Upper lobe of right lung (tissue), 1 donor: Measurements from ENCODE around the gene PANX1. TPM values are rescaled to one million over a fixed set of nuclear protein-coding genes. Genes with fewer than 3 reads are reported as not detected.

Experiments
- ATAC-seq: fragments of 200-7000 bp; cut with Tn5 transposase; one replicate; pipeline ENCODE4 v1.9.1; 2020; ENCODE audit warnings: mild to moderate bottlenecking, moderate library complexity
- DNase-seq: peaks from one replicate; pipeline ENCODE4 v3.0.0-alpha.2; 2020
- H3K27ac ChIP-seq: fragments of 200-600 bp; one replicate; pipeline ENCODE4 v1.8.0; 2022
- H3K27me3 ChIP-seq: fragments of 200-600 bp; one replicate; pipeline ENCODE4 v1.8.0; 2022; ENCODE audit warnings: mild to moderate bottlenecking
- H3K36me3 ChIP-seq: fragments of 200-600 bp; one replicate; pipeline ENCODE4 v1.8.0; 2022
- H3K4me1 ChIP-seq: fragments of 200-600 bp; one replicate; pipeline ENCODE4 v1.8.0; 2022
- H3K4me3 ChIP-seq: fragments of 200-600 bp; one replicate; pipeline ENCODE4 v1.8.0; 2022; ENCODE audit warnings: mild to moderate bottlenecking
- H3K9me3 ChIP-seq: fragments of 200-600 bp; one replicate; pipeline ENCODE4 v1.8.0; 2022
- intact Hi-C: fragments of 100-400 bp; cut with DNase I; formaldehyde crosslinking; loops from one replicate; pipeline ENCODE4 v1.11.0; 2022
- total RNA-seq: library from RNA; stranded (reverse); fragmentation: NEBNext Ultra II Directional; extraction: Animal tissue kit (Norgen Biotek cat#: 25700); gene quantifications from one replicate; pipeline ENCODE4 v1.2.1, GENCODE V29; 2021
- TF ChIP-seq, protein P1 (sequence below): fragments of 200-600 bp; IDR thresholded peaks from one replicate; pipeline ENCODE4 v1.8.0; 2022; ENCODE audit warnings: antibody characterized with exemption
- donor health status: DM: no; HTN: yes; CAD: no; lungs with severe emphysema.

Gene PANX1
- total RNA-seq, 1 donor from 2014 or later, result 20.0 TPM

DNA sequence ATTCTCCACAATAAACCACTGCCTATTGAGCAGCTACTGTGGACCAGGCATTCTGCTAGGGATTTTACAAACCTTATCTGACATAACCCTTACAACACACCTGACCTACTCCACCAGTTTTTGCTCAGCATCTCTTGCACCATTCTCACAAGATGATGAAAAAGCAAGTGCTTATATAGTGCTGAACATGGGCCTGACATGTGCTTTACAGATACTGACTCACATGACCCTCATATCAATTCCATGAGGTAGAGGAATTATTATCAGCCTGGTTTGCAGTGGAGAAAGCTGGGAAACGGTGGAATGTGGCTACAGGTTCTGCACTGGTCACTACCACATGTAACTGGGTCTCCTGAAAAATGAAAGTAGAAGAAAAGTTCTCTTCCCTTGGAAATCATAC, 37.5 kb upstream of the PANX1 start:
- no peak overlapping the region for H3K27ac ChIP-seq
- H3K36me3 ChIP-seq, result no peaks in the 10 kb centered on the region
- DNase-seq, result no peak
- H3K27me3 ChIP-seq, result no peaks in the 10 kb centered on the region
- TF ChIP-seq, protein P1, sequence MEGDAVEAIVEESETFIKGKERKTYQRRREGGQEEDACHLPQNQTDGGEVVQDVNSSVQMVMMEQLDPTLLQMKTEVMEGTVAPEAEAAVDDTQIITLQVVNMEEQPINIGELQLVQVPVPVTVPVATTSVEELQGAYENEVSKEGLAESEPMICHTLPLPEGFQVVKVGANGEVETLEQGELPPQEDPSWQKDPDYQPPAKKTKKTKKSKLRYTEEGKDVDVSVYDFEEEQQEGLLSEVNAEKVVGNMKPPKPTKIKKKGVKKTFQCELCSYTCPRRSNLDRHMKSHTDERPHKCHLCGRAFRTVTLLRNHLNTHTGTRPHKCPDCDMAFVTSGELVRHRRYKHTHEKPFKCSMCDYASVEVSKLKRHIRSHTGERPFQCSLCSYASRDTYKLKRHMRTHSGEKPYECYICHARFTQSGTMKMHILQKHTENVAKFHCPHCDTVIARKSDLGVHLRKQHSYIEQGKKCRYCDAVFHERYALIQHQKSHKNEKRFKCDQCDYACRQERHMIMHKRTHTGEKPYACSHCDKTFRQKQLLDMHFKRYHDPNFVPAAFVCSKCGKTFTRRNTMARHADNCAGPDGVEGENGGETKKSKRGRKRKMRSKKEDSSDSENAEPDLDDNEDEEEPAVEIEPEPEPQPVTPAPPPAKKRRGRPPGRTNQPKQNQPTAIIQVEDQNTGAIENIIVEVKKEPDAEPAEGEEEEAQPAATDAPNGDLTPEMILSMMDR, result no peak
- no peaks in the 10 kb centered on the region for H3K4me1 ChIP-seq
- no peaks in the 10 kb centered on the region for H3K9me3 ChIP-seq
- ATAC-seq, result no peak
- H3K4me3 ChIP-seq, result no peak overlapping the region
- intact Hi-C loops, result no loop called here

DNA sequence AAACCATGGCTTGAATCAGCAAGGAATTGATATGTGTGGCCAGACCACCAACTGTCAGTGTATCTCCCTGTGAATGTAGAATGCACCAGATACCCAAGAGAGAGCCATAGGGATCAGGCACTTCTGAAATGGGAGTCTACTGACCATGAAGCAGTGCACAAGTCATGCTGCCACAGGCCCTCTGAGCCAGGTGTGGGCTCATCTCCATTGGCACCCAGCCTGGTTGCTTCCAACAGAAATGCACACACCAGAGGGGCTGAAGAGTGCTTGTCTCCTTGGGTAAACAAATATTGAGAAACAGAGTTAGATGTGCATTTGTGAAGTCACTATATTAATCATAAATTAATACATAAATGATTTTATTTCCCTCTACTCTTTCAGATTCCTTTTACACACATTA, 28.4 kb upstream of the PANX1 start:
- peak; percentile 49 for ATAC-seq
- TF ChIP-seq, protein P1, result no peak

DNA sequence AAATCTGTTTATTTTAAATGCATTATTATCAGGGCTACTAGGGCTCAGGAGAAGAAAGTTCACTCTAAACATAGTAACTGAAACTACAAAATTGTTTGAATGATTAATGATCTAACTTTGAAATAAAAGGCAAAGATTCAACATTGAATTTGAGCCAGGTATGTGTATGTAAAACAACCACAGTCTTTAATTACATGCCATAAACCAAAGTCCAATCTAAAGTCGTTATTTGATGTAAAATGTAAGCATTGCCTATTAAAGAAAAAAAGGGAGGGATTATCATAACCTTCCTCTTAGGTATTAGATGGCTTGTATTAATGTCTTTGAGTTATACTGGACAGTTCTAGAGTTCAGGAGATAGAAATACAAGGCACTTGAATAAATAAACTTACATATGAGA, 25.2 kb upstream of the PANX1 start:
- H3K9me3 ChIP-seq, result no peaks in the 10 kb centered on the region
- TF ChIP-seq, protein P1, result no peak
- H3K4me1 ChIP-seq, result no peaks in the 10 kb centered on the region
- intact Hi-C loops, result no loop called here
- ATAC-seq (no peak), DNase-seq (no peak)
- H3K27me3 ChIP-seq, result no peaks in the 10 kb centered on the region
- H3K27ac ChIP-seq, result no peak overlapping the region
- H3K4me3 ChIP-seq, result no peak overlapping the region
- no peaks in the 10 kb centered on the region for H3K36me3 ChIP-seq

More for the DNA sequence above, 28.4 kb upstream of the PANX1 start:
- intact Hi-C loops, result no loop called here
- Histone ChIP-seq H3K36me3 (no peaks in the 10 kb centered on the region), H3K4me1 (no peaks in the 10 kb centered on the region), H3K27ac (no peak overlapping the region), H3K27me3 (no peaks in the 10 kb centered on the region), H3K4me3 (no peak overlapping the region), H3K9me3 (no peaks in the 10 kb centered on the region)
- DNase-seq, result no peak

DNA sequence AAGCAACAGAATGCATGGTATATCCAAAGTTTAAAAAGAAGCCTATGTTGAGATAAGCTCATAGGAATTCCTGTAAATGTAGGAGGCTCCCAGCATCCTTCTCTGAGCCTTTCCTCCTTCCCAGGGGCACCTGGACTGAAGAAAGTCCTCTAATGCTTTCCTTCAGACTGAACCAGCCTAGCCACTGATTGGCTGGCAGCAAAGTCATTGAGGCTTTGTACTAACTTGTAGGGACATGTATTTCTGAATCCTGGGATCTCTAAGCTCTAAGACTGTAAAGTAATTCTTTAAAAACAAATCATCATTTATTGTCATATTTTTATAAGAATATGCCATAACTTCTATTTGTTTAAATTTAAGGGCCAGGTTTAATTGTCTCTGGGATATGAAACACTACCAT, 23.9 kb upstream of the PANX1 start:
- no peaks in the 10 kb centered on the region for H3K27me3 ChIP-seq
- TF ChIP-seq, protein P1, result no peak
- H3K9me3 ChIP-seq, result no peaks in the 10 kb centered on the region
- H3K36me3 ChIP-seq, result no peaks in the 10 kb centered on the region
- ATAC-seq, result no peak
- H3K4me1 ChIP-seq, result no peaks in the 10 kb centered on the region
- no peak overlapping the region for H3K4me3 ChIP-seq
- no peak for DNase-seq
- H3K27ac ChIP-seq, result no peak overlapping the region
- intact Hi-C loops, result no loop called here

DNA sequence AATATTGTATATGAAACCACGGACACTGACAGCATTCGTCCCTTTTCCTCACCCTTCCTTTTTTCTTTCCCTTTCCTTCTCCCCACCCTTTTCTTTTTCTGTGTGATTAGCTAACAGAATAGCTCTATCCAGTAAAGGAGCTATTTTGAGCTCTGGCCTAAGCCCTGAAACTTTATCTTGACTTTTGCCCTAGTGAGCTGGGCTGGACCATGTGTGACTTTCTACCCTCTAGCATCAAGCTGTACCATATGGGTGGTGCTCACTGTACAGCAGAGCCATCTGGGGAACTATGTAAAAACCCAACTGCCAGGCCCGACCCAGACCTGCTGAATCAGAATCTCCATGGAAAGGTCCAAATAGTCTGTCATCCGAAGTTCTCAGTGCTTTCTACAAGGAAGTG, 21.9 kb upstream of the PANX1 start:
- Histone ChIP-seq H3K9me3 (no peaks in the 10 kb centered on the region), H3K4me1 (no peaks in the 10 kb centered on the region), H3K27me3 (no peaks in the 10 kb centered on the region), H3K4me3 (no peak overlapping the region), H3K27ac (no peak overlapping the region), H3K36me3 (no peaks in the 10 kb centered on the region)
- intact Hi-C loops, result no loop called here
- no peak for DNase-seq
- TF ChIP-seq, protein P1, result no peak
- ATAC-seq, result no peak

DNA sequence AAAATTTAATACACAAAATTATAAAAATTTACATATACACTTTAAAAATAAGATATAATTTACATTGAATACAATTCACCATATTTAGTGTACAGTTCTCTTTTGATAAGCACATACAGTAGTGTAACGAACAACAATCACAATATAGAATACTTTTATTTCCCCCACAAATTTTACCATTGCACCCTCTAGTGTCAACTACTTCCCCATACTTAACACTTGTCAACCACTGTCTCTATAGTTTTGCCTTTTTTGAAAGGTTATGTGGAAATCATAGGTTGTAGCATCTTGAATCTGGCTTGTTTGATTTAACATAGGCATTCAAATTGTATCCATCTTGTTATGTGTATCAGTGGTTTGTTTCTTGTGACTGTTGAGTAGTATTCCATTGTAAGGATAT, 21.3 kb upstream of the PANX1 start:
- TF ChIP-seq, protein P1, result no peak
- H3K27me3 ChIP-seq, result no peaks in the 10 kb centered on the region
- no peaks in the 10 kb centered on the region for H3K4me1 ChIP-seq
- H3K27ac ChIP-seq, result no peak overlapping the region
- H3K9me3 ChIP-seq, result no peaks in the 10 kb centered on the region
- no peaks in the 10 kb centered on the region for H3K36me3 ChIP-seq
- DNase-seq (no peak), ATAC-seq (no peak)
- intact Hi-C loops, result no loop called here
- H3K4me3 ChIP-seq, result no peak overlapping the region
